HG02943 (cell line): ENCODE data around the gene FMN2.

Experiments used
- ATAC-seq: cut with Tn5 transposase; IDR thresholded peaks from one replicate; pipeline ENCODE4 v1.9.1; 2021; ENCODE audit warnings: mild to moderate bottlenecking, low read depth, moderate library complexity; ENCODE audit not compliant: unreplicated experiment

FMN2 gene

DNA sequence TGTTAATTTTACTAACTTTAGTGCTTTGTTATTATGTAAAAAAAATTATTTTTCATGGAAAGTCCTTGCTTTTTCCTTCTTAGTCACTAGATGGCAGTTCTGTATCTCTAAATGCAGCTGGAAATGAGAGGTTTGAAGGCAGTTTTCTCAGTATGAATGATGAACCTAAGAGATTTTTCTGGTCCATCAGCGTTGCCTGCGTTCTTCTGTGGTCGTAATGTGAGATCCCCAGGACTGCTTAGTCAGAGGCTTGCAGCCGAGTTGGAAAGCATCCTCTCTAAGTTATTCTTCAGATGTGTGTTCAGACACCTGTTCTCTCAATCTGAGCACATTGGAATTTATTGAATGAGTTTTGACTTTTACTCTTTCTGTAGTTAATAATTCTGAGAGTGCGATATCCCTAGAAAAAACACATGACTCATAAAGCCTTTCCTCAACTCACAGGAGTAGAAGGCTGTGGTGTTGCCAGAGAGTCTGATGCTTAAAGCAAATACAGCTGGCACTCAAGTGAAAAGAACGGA is 99.3 kb downstream of the FMN2 start:
- no peak for ATAC-seq

DNA sequence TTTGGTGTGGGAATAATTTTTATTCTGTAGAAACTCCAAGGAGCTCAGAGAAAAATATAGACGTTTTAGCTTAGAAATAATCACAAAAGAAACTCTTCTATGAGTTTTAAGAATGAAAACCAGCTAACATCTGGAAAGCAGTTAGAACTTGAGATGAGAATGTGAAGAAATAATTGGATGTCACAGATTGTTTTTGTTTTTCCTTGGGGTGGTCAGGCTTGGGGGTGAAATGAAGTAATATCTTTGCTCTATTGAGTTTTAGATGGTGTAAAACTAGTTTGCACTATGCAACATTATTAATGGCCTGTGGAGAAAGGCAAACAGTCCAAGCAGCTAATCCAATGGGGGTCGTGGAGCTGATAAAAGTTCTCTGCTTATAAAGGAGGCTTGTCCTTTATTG is 101.2 kb downstream of the FMN2 start:
- no peak for ATAC-seq

DNA sequence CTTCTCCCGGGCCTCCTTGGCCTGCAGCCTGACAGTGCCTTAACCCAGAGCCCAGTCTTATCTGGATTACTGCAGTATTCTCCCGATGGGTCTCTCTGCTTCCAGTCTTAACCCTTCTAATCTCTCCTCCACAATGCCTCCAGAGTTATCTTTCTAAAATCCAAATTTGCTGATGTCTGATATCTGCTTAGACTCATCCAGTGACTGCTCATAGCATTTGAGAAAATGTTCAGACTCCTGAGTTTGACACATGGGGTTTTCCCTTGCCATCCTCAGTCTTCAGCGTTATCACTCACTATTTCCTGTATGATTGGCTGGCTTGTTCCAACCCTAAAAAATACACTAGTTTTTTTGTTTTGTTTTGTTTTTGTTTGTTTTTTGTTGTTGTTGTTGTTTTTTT is 102.0 kb downstream of the FMN2 start:
- ATAC-seq, result no peak

DNA sequence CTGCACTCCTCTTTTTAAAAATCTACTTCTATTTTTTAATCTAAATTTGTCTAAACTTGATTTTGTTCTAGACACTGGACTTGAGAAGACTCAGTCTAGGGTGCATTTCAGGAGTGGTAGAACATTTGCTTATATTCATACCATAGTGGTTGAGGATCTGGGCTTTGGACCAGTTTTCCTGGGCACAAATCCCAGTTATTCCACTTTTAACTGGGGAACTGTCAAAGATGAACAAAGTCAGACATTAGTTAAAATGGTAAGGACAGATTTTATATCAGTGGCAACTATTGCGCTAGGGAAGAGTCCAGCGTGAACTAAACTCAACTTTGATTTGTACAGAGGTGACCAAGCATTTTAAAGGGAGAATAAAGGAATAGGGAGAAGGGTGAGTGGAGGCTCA is 102.4 kb downstream of the FMN2 start:
- ATAC-seq, result no peak

DNA sequence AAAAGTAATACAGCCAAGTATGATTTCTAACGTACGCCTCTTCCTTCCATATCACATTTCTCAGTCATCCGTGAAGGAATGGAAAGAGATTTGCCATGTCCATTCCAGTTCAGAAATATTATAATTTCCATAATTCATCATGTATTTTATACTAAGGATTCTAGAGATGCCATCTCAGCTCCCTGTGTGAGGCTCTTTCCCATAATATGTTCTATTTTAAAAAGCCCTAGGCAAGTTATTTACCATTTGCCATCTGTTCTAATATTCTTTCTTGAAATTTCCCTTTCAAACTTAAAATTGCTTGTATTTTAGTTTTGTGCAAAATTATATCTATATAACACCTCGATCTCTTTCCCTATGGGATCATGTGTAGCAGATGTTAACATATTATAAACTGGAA is 106.7 kb downstream of the FMN2 start:
- ATAC-seq, result no peak

DNA sequence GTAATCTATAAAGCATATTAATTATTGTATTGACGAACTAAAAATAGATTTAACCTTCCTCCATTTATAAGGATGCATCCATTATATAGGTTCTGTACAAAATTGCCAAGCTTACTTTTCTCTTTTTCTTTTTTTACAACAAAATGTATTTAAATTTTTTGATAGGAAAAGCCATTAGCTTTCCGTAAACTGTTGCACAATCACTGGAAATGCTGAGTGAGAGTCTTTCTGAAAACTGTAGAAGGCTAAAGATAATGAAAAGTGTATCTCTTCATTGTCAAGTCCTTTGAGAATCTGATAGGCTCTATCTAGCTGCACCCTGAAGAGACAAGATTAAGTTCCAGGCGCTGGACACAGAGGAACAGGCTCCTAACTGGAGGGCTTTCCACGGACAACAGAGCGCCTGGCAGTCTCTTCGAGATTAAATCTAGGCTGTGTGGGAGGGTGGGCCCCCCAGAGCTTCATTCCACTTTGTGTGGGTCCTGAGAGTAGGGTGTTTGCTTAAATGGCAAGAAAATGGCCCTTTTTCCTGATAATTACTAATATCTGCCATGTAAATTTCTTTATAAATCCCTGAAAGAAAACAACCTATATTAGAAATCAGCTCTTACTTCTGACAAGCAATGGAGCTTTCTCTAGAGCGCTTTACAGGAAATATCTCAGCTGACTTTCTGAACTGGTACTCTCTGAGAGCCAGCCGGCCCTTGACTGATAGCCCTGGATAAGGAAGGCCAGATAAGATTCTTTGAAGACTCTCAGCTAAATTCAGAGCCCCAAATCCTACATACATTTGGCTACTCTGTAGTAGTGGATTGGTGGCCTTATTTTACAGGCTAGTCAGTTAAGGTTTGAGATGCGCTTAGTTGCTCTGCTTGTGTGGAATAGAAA is 108.3 kb downstream of the FMN2 start:
- no peak for ATAC-seq

DNA sequence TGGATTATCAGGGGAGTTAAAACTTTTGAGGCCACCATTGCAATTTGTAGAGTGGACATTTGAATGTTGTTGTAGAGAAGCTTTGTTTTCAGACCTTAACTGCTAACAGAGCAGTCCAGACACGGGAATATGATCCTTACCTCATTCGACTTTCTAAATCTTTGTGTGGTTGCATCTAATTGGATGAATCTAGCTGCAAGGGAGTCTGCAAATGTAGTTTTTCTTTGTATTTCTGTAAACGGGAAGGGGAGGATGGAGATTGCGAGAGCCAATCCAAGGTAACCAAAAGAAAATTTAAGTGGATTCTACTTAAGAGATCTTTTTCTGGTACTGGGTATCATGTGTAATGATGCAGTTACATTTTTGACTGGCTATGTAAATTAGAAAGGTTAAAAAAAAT is 110.2 kb downstream of the FMN2 start:
- no peak for ATAC-seq

DNA sequence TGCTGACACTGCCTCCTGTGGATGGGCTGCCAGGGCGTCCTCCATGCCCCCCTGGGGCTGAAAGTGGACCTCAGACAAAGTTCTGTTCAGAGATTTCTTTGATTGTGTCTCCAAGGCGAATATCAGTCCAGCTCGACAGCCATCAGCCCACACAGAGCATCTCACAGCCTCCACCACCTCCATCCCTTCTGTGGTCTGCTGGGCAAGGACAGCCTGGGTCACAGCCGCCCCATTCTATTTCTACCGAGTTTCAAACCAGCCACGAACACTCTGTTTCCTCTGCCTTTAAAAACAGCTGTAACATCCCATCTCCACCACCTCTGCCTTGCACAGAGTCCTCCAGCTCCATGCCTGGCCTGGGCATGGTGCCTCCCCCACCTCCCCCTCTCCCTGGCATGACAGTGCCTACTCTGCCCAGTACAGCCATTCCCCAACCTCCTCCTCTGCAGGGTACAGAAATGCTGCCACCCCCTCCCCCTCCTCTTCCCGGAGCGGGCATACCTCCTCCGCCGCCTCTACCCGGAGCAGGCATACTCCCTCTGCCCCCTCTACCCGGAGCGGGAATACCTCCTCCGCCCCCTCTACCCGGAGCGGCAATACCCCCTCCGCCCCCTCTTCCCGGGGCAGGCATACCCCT is 115.5 kb downstream of the FMN2 start:
- ATAC-seq, result no peak

DNA sequence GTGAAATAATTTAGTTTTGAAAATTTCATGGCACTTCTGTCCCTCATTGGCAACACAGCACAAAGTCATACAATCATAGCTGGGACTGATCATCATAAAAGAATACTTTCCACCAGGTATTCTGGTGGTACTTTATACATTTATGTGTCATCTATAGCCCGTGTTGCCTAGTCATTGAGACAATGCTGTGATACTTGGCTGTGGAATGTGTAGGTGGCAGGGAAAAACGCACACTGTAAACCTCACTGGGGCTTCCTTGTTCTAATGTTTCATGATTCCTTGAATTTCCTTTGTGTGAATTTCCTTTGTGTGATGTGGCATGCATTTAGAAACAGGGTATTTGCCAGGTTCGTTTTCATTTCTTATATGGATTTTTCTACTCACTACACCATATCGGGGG is 118.3 kb downstream of the FMN2 start:
- ATAC-seq, result no peak

DNA sequence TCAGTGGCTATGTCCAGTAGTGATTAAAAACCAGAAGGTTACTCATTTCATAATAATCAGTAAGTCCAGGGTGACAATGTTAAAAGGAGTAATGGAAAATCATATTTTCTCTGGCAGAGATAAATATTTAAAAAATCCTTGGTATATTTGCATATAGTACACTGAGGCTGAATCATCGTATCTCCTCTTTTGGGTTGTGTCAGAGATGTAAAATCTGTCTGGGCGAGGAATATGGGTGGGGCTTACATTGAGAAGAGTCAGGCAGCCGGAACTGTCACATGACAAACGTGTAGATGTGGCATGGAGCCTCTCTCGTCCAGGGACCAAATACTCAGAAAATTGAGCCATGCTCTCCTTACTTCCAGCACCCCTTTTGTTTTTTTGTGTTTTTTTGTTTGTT is 120.9 kb downstream of the FMN2 start:
- ATAC-seq, result no peak

DNA sequence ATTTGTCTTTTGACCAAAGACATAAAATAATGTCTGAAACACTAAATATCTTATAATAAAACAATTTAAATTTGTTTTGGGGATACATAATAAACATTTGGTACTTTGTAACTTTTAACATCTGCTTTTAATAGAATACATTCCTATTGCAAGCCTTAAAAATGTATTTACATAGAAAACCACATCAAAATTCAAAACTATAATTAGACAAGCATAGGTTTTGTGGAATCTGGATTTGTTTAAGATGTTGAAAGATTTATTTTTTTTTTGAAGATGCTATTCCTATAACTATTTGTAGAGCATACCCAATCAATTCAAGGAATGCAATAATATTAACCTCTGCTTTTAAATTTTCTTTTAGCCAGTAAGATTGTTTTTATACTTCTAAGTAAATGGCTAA is 125.7 kb downstream of the FMN2 start:
- no peak for ATAC-seq

DNA sequence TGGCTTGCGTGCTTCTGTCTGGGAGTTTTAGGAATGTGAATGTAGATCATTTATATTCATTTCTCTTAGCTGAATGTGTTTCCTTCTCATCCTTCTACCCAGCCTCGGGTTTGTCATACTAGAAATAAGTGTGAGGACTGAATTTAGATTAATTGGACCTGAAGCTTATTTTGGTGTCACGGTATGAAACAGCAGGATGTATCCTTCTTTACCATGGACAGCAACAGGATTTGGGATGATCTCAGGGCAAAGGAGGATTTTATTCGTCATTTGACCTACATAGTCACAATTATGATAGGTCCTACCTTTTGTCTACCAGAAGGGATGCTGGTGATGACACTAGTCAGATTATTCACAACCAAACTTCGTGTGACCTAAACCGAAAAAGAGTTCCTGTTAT is 127.4 kb downstream of the FMN2 start:
- no peak for ATAC-seq

DNA sequence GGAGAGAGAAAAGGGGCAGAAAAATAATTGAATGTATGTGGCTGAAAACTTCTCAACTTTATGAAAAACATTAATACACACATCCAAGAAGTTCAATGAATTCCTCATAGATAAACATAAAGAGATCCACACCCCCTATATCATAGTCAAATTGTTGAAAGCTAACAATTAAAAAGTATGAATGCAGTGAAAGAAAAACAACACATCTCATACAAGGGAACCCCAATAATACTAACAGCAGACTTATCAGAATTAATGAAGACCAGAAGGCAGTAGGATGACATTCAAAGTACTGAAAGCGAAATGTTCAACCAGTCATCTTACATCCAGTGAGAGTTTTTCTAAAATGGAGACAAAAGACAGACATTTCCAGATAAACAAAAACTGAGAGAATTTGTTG is 134.4 kb downstream of the FMN2 start:
- ATAC-seq, result no peak

DNA sequence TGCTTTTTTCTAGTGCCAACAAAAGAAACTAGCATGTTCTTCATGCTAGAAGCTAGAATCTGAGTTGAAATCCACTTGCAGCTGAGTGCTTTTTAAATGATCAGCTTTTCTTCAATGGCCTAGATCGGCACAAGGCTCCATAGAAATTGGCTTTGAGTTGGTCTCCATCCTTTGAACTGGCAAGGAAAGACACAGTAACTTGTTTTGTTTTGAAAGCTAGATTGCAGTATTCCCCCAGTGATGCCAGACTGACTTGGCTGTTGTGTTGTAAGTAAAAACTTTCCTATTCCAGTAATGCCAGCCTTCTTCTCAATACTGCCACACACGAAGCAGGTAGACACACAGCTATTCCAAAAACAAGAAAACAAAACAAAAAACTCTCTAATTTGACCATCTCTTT is 139.1 kb downstream of the FMN2 start:
- no peak for ATAC-seq

DNA sequence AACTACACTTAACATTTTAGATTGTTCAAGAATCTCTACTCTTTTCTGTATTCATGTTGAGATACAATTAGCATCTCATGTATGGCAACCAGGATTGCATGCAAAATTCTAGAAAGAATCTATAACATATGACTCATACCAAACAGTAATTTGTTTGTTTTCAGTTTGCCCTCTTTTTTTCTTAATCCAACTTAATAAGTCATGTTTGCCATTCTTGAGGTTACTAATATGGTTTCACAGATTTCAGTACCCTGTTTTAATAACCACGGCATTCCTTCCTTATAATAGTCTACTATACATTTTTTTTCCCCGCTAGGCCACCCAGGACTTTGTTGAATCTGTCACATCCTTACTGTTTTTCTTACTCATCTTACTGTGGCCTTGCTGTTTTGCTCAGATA is 140.8 kb downstream of the FMN2 start:
- no peak for ATAC-seq

DNA sequence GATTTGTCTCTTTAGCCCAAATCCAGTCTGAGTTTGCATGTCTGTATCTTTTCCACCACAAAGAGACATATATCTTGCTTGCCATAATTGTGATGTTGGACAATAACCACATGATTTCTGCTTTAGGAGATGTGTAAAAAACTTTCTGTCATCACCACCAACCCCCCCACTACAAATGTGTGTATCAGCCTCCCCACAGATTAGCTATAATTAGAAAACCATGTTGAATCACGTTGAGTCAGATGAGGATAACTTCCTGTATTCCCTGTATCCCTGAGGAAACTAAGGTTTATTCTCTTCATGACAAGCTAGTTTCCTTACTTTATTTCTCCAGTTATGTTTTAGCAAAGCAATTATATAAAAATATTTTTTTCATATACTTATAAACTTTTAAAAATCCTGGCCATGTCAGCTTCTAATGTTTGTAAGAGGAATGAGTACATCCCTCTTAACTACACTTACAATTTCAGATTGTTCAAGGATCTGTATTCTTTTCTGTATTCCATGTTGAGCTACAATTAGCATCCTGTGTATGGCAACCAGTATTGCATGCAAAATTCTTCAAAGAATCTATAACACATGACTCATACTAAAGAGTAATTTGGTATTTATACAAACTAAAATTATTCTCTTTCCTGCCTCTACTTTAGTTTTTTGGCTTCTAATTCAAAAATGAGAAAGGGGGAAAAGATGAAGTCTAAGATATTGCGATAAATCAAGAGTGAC is 143.0 kb downstream of the FMN2 start:
- no peak for ATAC-seq

DNA sequence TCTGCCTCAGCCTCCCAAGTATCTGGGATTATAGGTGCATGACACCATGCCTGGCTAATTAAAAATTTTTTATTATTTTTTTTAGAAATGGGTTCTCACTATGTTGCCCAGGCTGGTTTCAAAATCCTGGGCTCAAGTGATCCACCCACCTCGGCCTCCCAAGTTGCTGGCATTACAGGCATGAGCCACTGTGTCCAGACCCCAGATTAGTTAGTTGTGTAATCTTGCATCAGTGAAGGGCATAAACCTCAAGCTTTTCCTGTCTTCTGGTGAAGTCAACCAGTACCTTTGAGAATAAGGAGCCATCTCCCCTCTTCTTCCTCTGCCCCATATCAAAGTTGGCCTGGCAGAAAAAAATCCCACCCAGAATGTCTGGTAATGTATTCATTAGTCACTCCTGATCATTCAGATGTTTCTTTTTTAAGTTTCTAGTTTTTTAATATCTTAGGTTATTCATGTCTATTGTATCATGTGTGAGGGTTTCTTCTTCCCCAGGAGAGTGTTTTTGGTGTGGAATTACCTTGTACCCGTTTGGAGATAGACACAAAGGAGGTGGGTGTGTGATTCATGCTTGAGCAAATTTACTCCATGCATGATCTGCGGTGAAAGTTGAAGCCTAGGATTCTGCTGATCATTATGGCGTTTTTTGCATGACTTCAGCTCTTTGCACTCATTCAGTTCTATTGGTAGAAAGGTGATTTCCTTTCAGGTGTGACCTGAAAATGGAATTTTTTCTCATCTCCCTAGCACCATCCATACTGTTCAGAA is 144.0 kb downstream of the FMN2 start:
- no peak for ATAC-seq

DNA sequence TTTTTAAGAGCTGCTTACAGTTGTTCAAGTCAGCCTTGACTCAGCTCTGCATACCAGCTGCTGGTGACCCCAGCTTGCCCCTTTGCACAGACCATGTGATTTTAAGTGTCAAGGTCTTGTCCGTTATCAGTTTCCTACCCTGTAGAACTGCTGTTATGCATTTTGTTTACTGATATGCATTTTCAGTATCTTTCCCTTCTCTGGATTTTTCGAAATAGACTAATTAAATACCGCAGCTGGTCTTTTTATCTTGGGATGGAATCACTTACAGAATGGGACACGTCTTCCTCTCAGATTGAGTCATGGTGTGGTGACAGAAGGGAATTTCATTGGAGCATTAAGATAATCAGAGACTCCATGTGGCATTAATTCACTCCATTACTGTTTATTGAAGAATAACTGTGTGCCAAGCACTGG is 145.6 kb downstream of the FMN2 start:
- no peak for ATAC-seq

DNA sequence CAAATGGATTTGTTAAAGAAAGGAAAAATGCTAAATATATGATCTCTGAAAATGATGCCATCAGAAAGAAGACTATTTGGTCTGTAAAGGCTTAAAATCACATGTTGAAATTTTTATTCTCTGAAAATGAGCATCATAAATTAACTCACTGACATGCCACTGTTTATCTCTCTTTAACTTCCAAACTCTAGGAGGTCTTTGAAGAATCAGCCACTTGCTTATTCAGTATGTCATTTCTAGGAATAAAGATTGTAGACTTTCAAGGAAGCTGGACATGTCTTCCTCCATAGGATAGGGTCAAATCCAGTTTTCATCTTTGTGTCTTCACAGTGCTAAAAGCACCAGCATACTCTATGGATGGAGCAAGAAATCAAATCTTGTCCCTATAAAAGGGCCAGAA is 147.6 kb downstream of the FMN2 start:
- no peak for ATAC-seq

DNA sequence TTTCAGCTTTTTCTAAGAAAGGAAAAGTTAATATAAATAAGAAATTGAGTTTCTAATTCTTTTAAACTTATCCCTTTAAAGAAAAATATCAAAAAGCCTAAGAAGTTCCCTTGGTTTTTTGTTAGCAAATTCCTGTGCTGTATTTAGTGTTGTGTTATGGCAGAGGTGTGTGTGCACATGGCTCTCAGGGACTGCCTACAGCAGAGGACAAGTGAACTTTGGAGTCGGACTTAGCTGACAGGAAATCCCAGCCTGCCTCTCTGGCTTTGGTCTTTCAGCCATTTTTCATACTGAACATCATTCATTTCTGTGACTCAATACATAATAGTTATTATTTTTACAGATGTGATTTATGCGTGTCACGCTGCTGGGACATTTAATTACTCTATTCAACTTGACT is 149.6 kb downstream of the FMN2 start:
- no peak for ATAC-seq
